CD1c-positive myeloid dendritic cell (primary cell): Measurements from ENCODE around the gene CAPNS2.

Experiments
- DNase-seq: peaks from one replicate; pipeline ENCODE4 v3.0.0-alpha.2; 2016; ENCODE audit errors: extremely low spot score

Gene CAPNS2

GRCh38 chr16:55566432-55567175 lies at the start of gene CAPNS2:
CAPNS2 (plus strand) TSS chr16:55566684; CDS start chr16:55566757, 73 bp downstream.
- DNase-seq = peak; percentile 63

DNA sequence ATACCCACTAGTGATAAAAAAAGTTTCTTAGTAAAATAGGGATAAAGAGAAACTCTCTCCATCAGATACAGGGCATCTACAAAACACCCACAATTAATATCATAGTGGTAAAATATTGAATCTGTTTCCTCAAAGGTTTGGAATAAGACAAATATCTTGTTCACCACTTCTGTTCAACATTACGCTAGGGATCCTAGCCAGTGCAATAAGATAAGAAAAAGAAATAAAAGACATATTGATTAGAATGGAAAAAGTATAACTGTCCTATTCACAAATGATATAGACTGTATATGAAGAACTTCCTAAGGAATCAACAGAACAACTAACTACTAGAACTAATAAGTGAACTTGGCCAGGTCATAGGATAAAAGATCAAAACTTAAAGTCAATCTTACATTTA lies 44.7 kb upstream of the CAPNS2 start:
- DNase-seq = no peak

DNA sequence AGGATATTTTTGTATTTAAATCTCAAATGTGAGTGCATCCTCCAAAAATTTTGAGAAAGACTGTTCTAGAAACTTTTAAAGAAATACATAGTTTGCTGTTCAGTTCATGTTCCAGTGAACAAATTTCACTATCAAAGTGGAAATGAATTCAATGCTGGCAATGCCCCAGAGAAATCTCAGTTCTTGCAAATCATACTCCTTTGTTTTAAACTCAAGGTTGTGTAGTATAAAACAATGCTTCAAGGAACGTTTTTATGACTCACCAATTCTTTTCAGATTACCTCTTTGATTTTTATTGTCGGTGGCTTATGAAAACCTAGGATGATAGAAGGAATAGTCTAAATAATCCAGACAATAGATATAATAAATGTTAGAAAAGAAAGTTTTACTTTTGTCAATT lies 40.0 kb upstream of the CAPNS2 start:
- DNase-seq = no peak

GRCh38 chr16:55527885-55528284 lies 38.6 kb upstream of the CAPNS2 start:
- DNase-seq = no peak

- no peak for DNase-seq
Measured at GRCh38 chr16:55529018-55529417, 37.5 kb upstream of the CAPNS2 start.

- DNase-seq = no peak
Measured at GRCh38 chr16:55530316-55530856, 36.1 kb upstream of the CAPNS2 start.

- no peak for DNase-seq
Measured at GRCh38 chr16:55532227-55532626, 34.3 kb upstream of the CAPNS2 start.

DNA sequence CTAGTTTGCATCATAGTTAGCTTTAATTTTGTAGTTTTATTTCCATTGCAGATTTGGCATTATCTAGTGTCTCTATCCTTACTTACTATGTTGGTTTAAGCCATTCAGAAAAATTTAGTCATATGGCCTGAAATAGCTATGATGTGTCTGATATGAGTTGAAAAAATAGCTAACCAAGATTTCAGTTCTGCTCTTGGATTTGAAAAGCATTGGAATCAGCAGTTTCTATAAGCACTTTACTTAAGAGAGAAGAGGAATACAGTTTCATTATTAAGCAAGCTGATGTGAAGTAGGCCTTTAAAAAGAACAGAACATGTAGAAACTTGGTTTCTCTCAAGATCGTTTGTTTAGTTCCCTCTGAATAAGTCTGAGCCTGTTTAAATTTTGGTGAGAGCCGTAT lies 31.7 kb upstream of the CAPNS2 start:
- DNase-seq = peak; percentile 79

GRCh38 chr16:55539049-55539448 lies 27.4 kb upstream of the CAPNS2 start:
- DNase-seq = peak; percentile 73

DNA sequence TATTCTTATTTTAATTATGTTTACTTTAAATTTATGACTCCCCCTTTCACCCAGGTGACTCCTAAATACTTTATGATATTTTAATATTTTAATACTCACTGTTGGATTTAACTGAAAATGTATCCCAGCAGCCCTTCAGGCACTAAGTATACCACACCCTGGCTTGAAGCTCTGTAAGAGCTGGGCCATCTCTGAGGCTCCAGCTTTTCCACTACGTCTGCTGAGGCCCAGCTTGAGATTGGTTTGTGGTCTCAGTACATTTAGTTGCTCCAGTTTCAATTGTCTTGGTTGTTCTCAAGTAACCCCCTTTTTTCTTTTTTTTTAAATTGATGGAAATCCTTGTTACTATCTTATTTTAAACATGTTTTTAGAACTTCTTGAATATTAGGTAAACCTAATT lies 27.0 kb upstream of the CAPNS2 start:
- DNase-seq = no peak

- no peak for DNase-seq
Measured at GRCh38 chr16:55540221-55540620, 26.3 kb upstream of the CAPNS2 start.

DNA sequence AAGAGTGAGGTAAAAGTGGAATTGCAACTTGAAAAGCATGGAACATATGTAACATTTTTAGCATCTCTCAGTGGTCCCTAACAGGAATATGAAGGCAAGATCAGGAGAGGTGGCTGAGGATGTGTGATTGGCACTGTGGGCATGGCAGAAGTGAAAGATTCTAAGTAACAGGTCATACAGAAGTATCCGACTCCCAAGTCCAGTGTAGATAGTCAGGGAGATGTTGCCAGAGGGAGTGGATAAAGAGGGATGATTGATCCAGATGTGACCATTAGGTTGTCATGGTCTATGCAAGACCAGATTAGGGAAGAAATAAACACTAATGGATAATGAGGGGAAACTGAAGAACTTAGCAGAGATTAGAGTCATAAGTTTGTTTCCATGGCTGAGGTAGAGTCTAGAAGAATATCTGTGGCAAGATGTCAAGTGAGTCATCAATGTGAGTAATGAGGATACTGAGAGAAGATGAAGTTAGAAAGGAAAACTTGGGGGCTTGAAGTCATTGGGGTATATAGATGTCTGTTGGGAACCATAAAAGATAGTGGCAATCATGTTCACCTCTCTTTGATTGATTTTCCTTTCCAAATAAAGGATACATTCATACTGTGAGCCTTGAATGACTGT lies 23.9 kb upstream of the CAPNS2 start:
- no peak for DNase-seq

DNA sequence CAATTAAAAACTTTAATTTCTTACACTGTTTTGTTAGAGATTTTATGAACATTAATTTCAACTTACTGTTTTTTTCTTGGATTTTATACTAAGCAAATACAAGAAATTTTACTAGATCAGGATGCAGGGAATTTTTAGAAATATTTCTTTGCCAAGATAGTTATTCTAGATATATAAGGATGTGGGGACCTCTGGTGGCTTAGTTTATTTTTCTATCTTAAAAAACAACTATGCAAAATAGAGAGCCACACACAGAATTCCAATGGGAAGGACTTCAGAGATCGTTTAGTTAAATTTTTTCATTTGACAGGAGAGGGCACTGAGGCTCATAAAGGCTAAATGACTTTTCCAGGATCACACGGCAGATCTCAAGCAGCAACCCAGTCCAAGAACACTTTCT lies 23.0 kb upstream of the CAPNS2 start:
- DNase-seq = no peak

DNA sequence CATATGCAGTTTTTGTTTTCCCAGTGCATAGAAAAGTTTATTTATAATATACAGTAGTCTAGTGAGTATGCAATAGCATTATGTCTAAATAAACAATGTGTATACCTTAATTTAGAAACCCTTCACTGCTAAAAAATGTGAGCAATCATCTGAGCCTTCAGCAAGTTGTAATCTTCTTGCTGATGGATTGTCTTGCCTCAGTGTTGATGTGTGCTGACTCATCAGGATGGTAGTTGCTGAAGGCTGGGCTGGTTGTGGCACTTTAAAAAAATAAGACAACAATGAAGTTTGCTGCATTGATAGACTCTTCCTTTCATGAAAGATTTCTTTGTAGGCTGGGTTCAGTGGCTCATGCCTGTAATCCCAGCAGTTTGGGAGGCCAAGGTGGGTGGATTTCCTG lies 13.9 kb upstream of the CAPNS2 start:
- no peak for DNase-seq

GRCh38 chr16:55555436-55555835 lies 11.0 kb upstream of the CAPNS2 start:
- DNase-seq = no peak

- DNase-seq = no peak
Measured at GRCh38 chr16:55557186-55557585, 9.3 kb upstream of the CAPNS2 start.

DNA sequence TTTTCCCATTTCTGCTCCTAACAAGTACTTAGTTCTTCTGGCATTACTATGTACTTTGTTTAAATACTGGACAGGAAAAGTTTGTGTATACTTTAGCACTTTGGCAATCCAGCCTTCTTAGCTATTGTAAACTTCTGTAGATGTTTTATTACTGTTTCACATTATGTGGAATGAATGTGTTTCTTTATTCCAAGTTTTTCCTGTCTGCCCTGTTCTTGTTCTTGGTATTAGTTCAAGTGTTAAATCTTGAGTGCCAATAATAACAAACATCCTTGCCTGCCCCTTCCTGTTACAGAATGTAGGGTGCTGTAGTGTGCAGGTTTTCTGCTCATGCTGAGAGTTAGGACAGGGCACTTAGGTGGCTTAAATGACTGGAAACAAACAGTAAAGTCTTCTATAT lies 7.3 kb upstream of the CAPNS2 start:
- no peak for DNase-seq

GRCh38 chr16:55559933-55560516 lies 6.5 kb upstream of the CAPNS2 start:
- DNase-seq = no peak

DNA sequence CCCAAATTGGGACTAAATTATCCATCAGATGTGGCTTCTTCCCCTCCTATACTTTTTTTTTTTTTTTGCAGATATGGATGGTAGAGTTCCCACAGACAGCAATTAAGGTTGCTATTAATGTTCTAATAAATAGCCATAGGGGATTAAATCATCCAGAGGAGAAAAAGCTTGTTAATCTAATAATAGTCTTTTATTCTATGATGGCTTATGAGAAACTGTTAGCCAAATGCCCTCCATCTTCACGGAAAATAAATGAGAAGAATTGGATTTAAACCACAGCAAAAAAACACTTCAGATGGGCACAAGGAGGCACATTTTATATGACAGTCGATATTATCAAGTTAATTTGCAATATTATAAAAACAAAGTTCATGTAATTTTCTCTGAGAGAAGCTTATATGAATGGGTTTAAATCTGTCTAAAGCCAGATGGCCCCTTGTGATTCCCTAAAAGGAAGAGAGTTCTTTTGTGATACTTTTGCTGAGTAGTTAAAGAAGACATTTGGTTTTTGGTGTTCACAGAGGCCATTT lies 5.1 kb upstream of the CAPNS2 start:
- DNase-seq = no peak

GRCh38 chr16:55562936-55563335 lies 3.5 kb upstream of the CAPNS2 start:
- no peak for DNase-seq

- DNase-seq = no peak
Measured at GRCh38 chr16:55563797-55564196, 2.7 kb upstream of the CAPNS2 start.

- DNase-seq = peak; percentile 32
Measured at GRCh38 chr16:55565086-55565485, 1.4 kb upstream of the CAPNS2 start.

DNA sequence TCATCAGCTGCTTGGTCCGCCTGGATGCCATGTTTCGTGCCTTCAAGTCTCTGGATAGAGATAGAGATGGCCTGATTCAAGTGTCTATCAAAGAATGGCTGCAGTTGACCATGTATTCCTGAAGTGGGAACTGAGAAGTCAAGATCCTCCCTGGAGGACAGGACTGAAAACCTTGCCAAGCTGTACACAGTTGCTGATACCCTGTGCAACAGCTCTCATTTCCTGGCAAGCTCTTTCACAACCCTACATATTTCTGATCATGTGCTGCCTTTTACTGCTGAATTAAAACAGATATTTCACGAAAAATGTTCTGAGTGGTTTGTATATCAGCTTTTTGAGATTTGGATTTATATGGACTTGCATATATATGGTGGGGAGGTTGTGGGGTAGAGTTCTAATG lies 898 bp downstream of the CAPNS2 start:
- DNase-seq = peak; percentile 60
